B cell (primary cell): Measurements from ENCODE around the gene CACNA1H. TPM values are rescaled to one million over a fixed set of nuclear protein-coding genes. Genes with fewer than 3 reads are reported as not detected.
"Not testable (repeated sequence)": the region's sequence is repeated elsewhere in the genome, so short reads cannot be mapped to it uniquely, and the experiment has no call there.

Source experiments
- ATAC-seq: fragments of 200-7000 bp; cut with Tn5 transposase; one replicate; pipeline ENCODE4 v1.10.0; 2021; ENCODE audit warnings: low read depth, mild to moderate bottlenecking, moderate number of reproducible peaks, moderate library complexity
- CTCF ChIA-PET: fragments of 350-600 bp; sonication (Branson Sonifier 250); formaldehyde crosslinking; loops from one replicate; lab custom pipeline; 2021; ENCODE audit warnings: antibody characterized with exemption, inconsistent platforms; lab: Charles Lee
- POLR2A ChIA-PET: fragments of 350-600 bp; sonication (Branson Sonifier 250); formaldehyde crosslinking; loops from one replicate; lab custom pipeline; 2021; ENCODE audit warnings: antibody characterized with exemption; lab: Charles Lee
- DNase-seq: peaks from one replicate; pipeline ENCODE4 v3.0.0; 2013
- H2AFZ ChIP-seq: 2 replicates; pipeline ENCODE4 v1.6.1; 2012; ENCODE audit warnings: mild to moderate bottlenecking, low read depth, low read length; ENCODE audit not compliant: insufficient read depth, poor library complexity, severe bottlenecking
- H3K27ac ChIP-seq, 2 donors: 1 replicate in 1 of 2; 2 replicates in 1 of 2; pipeline ENCODE4 v1.5.1; 2012 to 2013; ENCODE audit warnings: low read length in 2 of 2, mild to moderate bottlenecking in 2 of 2, moderate library complexity in 1 of 2
- H3K27me3 ChIP-seq, 4 experiments: fragments of 200-600 bp in 1 of 4; sonication (generic) in 1 of 4; replicated peaks in 1 of 4; 1 replicate in 2 of 4; 2 replicates in 2 of 4; pipeline versions ENCODE4 v1.6.1 to v1.7.0; 2013 to 2016; ENCODE audit warnings: low read length in 3 of 4, mild to moderate bottlenecking in 2 of 4, mixed read lengths in 1 of 4, moderate library complexity in 1 of 4; ENCODE audit not compliant: insufficient read depth in 4 of 4, control insufficient read depth in 3 of 4; ENCODE audit errors: control extremely low read depth in 1 of 4
- H3K36me3 ChIP-seq, 2 experiments: replicated peaks in 1 of 2; 1 replicate in 1 of 2; 2 replicates in 1 of 2; pipeline versions ENCODE4 v1.6.1 to v1.7.1; 2013; ENCODE audit warnings: low read length in 1 of 2; ENCODE audit not compliant: insufficient read depth in 2 of 2, control insufficient read depth in 1 of 2; ENCODE audit errors: control extremely low read depth in 1 of 2, extremely low read depth in 1 of 2
- H3K4me1 ChIP-seq, 2 donors: fragments of 200-600 bp in 1 of 2; sonication (generic) in 1 of 2; 1 replicate in 1 of 2; 2 replicates in 1 of 2; pipeline versions ENCODE4 v1.5.1 to v1.6.1; 2013 to 2017; ENCODE audit warnings: low read length in 2 of 2; ENCODE audit not compliant: control insufficient read depth in 2 of 2, insufficient read depth in 2 of 2
- H3K4me2 ChIP-seq: replicated peaks from 2 replicates; pipeline ENCODE3; 2012; ENCODE audit warnings: mild to moderate bottlenecking, low read depth, low read length; ENCODE audit not compliant: poor library complexity, severe bottlenecking
- H3K4me3 ChIP-seq, 5 experiments: fragments of 200-600 bp in 1 of 5; sonication (generic) in 1 of 5; 1 replicate in 3 of 5; 2 replicates in 2 of 5; pipeline versions ENCODE4 v1.5.1 to v1.7.0; 2011 to 2016; ENCODE audit warnings: low read length in 4 of 5, mild to moderate bottlenecking in 4 of 5, low read depth in 2 of 5, control low read depth in 1 of 5, moderate library complexity in 1 of 5; ENCODE audit not compliant: insufficient read depth in 1 of 5; ENCODE audit errors: control extremely low read depth in 1 of 5, extremely low read depth in 1 of 5
- H3K79me2 ChIP-seq: fragments of 200-600 bp; sonication (generic); one replicate; pipeline ENCODE4 v1.6.0; 2016; ENCODE audit warnings: low read length; ENCODE audit not compliant: control insufficient read depth, insufficient read depth
- H3K9ac ChIP-seq: fragments of 200-600 bp; sonication (generic); 2 replicates; pipeline ENCODE4 v1.6.1; 2017; ENCODE audit warnings: mild to moderate bottlenecking, low read length, moderate library complexity
- H3K9me3 ChIP-seq, 3 donors: one replicate each; pipeline versions ENCODE4 v1.6.1 to v1.7.1; 2013; ENCODE audit warnings: low read length in 2 of 3; ENCODE audit not compliant: control insufficient read depth in 2 of 3, insufficient read depth in 1 of 3; ENCODE audit errors: control extremely low read depth in 1 of 3
- H4K20me1 ChIP-seq: 2 replicates; pipeline ENCODE4 v1.6.0; 2012; ENCODE audit warnings: mild to moderate bottlenecking, low read length; ENCODE audit not compliant: insufficient read depth, control insufficient read depth, poor library complexity, severe bottlenecking
- H3K27ac Mint-ChIP-seq: one replicate; pipeline ENCODE4 v1.8.0; 2021; ENCODE audit warnings: mixed read lengths
- H3K27me3 Mint-ChIP-seq: one replicate; pipeline ENCODE4 v1.8.0; 2021; ENCODE audit warnings: mixed read lengths
- H3K4me1 Mint-ChIP-seq: one replicate; pipeline ENCODE4 v1.8.0; 2021; ENCODE audit warnings: mixed read lengths
- H3K4me3 Mint-ChIP-seq: one replicate; pipeline ENCODE4 v1.8.0; 2021; ENCODE audit warnings: mixed read lengths
- H3K9me3 Mint-ChIP-seq: one replicate; pipeline ENCODE4 v1.8.0; 2022; ENCODE audit warnings: mixed read lengths; ENCODE audit not compliant: insufficient read depth
- EZH2 ChIP-seq: IDR thresholded peaks from 2 replicates; pipeline ENCODE4 v1.6.1; 2012; ENCODE audit warnings: borderline replicate concordance, low read depth, mild to moderate bottlenecking, moderate library complexity, low read length; ENCODE audit not compliant: insufficient read depth, poor library complexity, severe bottlenecking
- WGBS: methylation state at CpG from one replicate; pipeline ENCODE4 v1.1.5; 2013; ENCODE audit warnings: missing lambda C conversion rate; ENCODE audit not compliant: insufficient coverage; 5-methylcytosine and 5-hydroxymethylcytosine counted together
- intact Hi-C: fragments of 100-400 bp; cut with micrococcal nuclease; formaldehyde crosslinking; loops from one replicate; pipeline ENCODE4 v1.10.0; 2022
- polyA plus RNA-seq: library from polyadenylated mRNA; depleted of rRNA; stranded (reverse); fragments of >200 nt; gene quantifications from 2 replicates; pipeline ENCODE4 v1.2.3, GENCODE V29; 2012
- total RNA-seq, 2 donors: library from RNA; stranded (reverse); fragments of 120-200 nt in 1 of 2; gene quantifications; 1 replicate in 1 of 2; 2 replicates in 1 of 2; pipeline versions ENCODE4 v1.2.3 to v1.2.4, GENCODE V29; 2013 to 2022
- TF ChIP-seq, protein P1 (sequence below): fragments of 200-600 bp; IDR thresholded peaks from one replicate; pipeline ENCODE4 v1.8.0; 2022; ENCODE audit warnings: antibody characterized with exemption, mild to moderate bottlenecking

CACNA1H gene
- total and polyA plus RNA-seq, 2 donors (not counting 1 experiment from before 2014, with no cell fraction given): 0.05 to 0.10 TPM

DNA sequence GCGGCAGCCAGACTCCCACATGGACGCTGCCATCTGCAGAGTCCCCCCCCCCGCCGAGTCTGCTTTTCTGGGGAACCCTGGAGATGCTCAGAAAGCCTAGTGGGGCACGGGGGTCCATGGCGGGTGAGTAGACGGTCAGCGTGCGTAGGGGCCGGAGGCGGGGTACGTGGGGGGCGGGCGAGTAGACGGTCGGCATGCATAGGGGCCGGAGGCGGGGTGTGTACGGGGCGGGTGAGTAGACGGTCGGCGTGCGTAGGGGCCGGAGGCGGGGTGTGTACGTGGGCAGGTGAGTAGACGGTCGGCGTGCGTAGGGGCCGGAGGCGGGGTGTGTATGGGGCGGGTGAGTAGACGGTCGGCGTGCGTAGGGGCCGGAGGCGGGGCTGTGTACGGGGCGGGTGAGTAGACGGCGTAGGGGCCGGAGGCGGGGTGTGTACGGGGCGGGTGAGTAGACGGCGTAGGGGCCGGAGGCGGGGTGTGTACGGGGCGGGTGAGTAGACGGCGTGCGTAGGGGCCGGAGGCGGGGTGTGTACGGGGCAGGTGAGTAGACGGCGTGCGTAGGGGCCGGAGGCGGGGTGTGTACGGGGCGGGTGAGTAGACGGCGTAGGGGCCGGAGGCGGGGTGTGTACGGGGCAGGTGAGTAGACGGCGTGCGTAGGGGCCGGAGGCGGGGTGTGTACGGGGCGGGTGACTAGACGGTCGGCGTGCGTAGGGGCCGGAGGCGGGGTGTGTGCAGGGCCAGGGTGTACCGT is 32.7 kb downstream of the CACNA1H start:
- H4K20me1 ChIP-seq, H2AFZ ChIP-seq, H3K79me2 ChIP-seq, ATAC-seq, H3K4me1 ChIP-seq, H3K27me3 Mint-ChIP-seq, POLR2A ChIA-PET, H3K27ac ChIP-seq, H3K9me3 Mint-ChIP-seq, H3K4me3 ChIP-seq, intact Hi-C loops, H3K4me1 Mint-ChIP-seq, H3K9ac ChIP-seq, H3K36me3 ChIP-seq, DNase-seq, CTCF ChIA-PET, H3K27me3 ChIP-seq, H3K27ac Mint-ChIP-seq, H3K4me3 Mint-ChIP-seq, H3K4me2 ChIP-seq: not testable (repeated sequence)
- peaks cover 0 to 11% (median 0%) of the 10 kb centered on the region in 3 donors for H3K9me3 ChIP-seq
- 89% methylated on average over 8 of the region's 86 CpGs for WGBS

DNA sequence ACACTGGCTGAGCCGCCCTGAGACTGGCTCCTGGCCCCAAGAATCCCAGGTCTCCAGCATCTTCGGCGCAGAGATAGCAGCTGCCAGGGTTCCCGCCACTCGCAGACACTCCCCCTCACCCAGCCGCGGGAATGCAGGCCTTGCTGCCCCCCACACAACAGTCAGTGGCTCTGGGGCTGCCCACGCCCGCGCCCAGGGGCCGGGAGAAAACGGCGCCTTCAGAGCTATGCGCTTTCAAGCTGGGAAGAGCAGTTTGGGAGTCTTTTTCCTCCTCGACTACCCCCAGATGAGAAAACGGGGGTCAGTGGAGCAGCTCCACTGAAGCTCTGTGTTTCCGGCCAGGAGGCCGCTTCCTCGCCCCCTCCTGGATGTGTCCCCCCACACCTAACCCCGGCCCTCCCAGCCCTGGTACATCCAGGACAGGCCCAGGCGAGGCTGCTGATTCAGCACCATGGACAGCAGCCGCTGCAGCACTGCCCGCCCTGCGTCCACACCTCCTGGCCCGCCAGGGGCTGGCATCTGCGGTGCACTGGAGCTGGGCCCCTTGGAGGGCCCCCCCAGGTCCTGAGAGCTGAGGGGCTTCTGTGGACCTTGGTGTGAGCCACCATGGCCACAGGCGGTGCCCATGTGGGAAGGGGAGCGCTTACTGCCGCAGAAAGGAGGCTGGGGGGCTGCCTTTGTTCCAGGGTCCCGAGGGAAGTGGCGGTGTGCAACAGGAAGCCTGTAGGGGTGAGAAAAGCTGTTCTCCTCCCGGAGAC is 35.7 kb downstream of the CACNA1H start:
- H4K20me1 ChIP-seq: no peaks in the 10 kb centered on the region
- Mint-ChIP-seq H3K27me3 (peaks cover 4% of the 10 kb centered on the region), H3K27ac (peak overlapping the region; percentile 32), H3K9me3 (no peaks in the 10 kb centered on the region), H3K4me3 (no peak overlapping the region), H3K4me1 (no peaks in the 10 kb centered on the region)
- ChIA-PET CTCF (no interaction called here), POLR2A (no interaction called here)
- no peak for TF ChIP-seq EZH2
- TF ChIP-seq, protein P1, sequence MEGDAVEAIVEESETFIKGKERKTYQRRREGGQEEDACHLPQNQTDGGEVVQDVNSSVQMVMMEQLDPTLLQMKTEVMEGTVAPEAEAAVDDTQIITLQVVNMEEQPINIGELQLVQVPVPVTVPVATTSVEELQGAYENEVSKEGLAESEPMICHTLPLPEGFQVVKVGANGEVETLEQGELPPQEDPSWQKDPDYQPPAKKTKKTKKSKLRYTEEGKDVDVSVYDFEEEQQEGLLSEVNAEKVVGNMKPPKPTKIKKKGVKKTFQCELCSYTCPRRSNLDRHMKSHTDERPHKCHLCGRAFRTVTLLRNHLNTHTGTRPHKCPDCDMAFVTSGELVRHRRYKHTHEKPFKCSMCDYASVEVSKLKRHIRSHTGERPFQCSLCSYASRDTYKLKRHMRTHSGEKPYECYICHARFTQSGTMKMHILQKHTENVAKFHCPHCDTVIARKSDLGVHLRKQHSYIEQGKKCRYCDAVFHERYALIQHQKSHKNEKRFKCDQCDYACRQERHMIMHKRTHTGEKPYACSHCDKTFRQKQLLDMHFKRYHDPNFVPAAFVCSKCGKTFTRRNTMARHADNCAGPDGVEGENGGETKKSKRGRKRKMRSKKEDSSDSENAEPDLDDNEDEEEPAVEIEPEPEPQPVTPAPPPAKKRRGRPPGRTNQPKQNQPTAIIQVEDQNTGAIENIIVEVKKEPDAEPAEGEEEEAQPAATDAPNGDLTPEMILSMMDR: no peak
- H3K79me2 ChIP-seq: no peaks in the 10 kb centered on the region
- H3K4me2 ChIP-seq: no peak overlapping the region
- H3K4me3 ChIP-seq: no peak overlapping the region
- H3K4me1 ChIP-seq: no peaks in the 10 kb centered on the region
- no peaks in the 10 kb centered on the region for H3K36me3 ChIP-seq
- no peak overlapping the region for H2AFZ ChIP-seq
- DNase-seq (peak; percentile 58), ATAC-seq (no peak)
- intact Hi-C loops: no loop called here
- no peak overlapping the region for H3K9ac ChIP-seq
- H3K27ac ChIP-seq: no peak overlapping the region
- 44% methylated on average over 30 of the region's 32 CpGs for WGBS
- H3K9me3 ChIP-seq: peaks cover 0 to 11% (median 0%) of the 10 kb centered on the region in 3 donors
- H3K27me3 ChIP-seq: no peaks in the 10 kb centered on the region
